ENCODE results near the gene NDC1.

Gene NDC1

DNA sequence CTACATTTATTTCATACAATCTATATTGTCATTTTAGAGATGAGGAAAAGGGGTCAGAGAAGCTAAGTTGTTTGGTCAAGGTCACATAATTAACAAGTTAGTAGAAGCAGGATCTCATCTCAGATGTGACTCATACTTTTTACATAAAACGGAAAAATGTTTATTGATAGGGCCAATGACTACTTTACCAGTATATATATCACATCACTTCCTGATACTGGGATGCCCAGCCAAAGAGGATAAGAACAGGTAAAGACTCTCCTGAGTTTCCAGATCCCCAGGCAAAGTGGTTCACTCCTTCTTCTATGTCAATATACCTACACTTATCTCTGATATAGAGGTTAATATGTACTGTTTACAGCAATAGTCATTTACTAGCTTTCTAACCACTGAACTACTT is 30.5 kb upstream of the NDC1 start:
- in situ Hi-C loops (cut with MboI; ENCODE audit: low sequenced_read_pairs, unreplicated experiment) = loop anchor here (5.0 kb wide), 1 partner anchor 89 kb away; no protein-coding TSS in a partner anchor
- TF ChIP-seq, protein P1, sequence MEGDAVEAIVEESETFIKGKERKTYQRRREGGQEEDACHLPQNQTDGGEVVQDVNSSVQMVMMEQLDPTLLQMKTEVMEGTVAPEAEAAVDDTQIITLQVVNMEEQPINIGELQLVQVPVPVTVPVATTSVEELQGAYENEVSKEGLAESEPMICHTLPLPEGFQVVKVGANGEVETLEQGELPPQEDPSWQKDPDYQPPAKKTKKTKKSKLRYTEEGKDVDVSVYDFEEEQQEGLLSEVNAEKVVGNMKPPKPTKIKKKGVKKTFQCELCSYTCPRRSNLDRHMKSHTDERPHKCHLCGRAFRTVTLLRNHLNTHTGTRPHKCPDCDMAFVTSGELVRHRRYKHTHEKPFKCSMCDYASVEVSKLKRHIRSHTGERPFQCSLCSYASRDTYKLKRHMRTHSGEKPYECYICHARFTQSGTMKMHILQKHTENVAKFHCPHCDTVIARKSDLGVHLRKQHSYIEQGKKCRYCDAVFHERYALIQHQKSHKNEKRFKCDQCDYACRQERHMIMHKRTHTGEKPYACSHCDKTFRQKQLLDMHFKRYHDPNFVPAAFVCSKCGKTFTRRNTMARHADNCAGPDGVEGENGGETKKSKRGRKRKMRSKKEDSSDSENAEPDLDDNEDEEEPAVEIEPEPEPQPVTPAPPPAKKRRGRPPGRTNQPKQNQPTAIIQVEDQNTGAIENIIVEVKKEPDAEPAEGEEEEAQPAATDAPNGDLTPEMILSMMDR (IDR thresholded peaks at IDR 0.05; ENCODE audit: borderline replicate concordance, control extremely low read depth, extremely low read depth, insufficient read depth, missing control alignments) = no peak
- no peak for DNase-seq (ENCODE audit: low spot score)

DNA sequence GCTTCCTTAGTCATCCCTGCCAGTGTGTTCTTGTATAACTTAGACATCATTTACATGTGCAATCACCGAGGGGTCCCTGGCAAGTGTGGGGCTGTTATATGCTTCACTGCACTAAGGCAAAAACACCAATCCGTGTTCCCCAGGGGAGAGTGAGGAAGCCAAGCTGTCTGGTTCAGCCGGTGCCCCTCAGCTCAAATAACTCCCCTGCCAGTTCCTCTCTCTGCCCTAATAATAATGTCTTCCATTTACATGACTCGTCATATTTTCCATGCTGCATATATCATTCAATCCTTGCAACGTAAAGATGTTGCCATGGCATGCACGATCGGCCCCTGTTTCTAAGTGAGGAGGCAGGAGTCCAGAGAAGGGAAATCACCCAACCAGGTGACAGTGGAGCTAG is 24.4 kb upstream of the NDC1 start:
- peak; percentile 24 for DNase-seq (ENCODE audit: low spot score)
- in situ Hi-C loops (cut with MboI; ENCODE audit: low sequenced_read_pairs, unreplicated experiment) = no loop called here
- TF ChIP-seq, protein P1 (IDR thresholded peaks at IDR 0.05; ENCODE audit: borderline replicate concordance, control extremely low read depth, extremely low read depth, insufficient read depth, missing control alignments) = no peak

DNA sequence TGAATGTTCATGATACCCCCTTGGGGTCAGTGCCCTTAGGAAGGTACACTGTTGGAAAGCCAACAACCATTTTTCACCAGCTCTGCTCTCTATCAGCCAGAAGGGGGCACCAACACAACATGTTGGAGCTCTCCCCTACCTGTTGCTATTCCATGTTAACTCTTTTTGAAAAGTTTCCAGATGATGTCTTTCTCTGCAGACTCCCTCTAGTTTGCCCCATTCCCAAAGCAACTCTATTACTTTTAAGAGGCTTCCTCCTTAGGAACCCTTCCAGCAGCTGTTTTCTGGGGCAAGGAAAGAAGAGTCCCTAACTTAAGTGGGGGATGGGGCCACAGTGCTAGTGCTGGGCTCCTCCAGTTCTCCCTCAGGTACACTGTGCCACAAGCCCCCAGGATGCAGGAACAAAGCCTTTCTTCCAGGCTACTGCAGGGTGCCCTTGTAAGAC is 22.9 kb upstream of the NDC1 start:
- in situ Hi-C loops (cut with MboI; ENCODE audit: low sequenced_read_pairs, unreplicated experiment) = no loop called here
- TF ChIP-seq, protein P1 (IDR thresholded peaks at IDR 0.05; ENCODE audit: borderline replicate concordance, control extremely low read depth, extremely low read depth, insufficient read depth, missing control alignments) = peak; percentile 78
- peak; percentile 59 for DNase-seq (ENCODE audit: low spot score)

DNA sequence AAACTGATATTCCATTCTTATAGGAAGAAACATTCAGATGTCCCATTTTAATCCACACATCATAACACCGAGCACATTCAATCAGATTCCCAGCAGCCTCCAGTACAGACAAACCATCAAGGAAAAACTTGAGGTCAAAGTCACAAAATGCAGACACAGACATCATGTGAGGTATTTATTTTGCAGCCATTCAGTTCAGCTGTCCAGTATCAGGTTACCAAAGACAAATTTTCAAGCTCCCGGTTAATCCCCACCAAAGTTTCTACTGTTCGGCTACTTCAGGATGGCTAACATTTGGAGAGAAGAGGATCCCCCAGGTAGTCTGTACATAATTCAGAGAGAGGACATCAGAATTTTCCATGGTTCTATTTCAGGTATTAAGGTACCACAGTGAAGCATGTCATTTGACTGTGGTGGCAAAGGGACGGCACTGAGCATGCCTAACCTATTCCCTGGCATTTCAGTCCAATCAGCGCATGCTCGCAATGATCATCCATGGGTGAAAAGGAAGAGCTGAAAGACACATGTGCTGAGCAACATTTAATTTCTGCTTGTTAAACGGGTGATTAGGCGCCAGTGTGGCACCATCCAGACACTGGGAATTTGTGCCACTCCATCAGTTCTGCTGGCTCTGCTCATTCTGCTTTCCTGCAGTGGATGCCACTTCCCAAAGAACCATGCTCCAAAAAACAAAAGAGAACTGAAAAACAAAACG is 13.6 kb upstream of the NDC1 start:
- no peak for DNase-seq (ENCODE audit: low spot score)
- in situ Hi-C loops (cut with MboI; ENCODE audit: low sequenced_read_pairs, unreplicated experiment) = no loop called here
- TF ChIP-seq, protein P1 (IDR thresholded peaks at IDR 0.05; ENCODE audit: borderline replicate concordance, control extremely low read depth, extremely low read depth, insufficient read depth, missing control alignments) = no peak

DNA sequence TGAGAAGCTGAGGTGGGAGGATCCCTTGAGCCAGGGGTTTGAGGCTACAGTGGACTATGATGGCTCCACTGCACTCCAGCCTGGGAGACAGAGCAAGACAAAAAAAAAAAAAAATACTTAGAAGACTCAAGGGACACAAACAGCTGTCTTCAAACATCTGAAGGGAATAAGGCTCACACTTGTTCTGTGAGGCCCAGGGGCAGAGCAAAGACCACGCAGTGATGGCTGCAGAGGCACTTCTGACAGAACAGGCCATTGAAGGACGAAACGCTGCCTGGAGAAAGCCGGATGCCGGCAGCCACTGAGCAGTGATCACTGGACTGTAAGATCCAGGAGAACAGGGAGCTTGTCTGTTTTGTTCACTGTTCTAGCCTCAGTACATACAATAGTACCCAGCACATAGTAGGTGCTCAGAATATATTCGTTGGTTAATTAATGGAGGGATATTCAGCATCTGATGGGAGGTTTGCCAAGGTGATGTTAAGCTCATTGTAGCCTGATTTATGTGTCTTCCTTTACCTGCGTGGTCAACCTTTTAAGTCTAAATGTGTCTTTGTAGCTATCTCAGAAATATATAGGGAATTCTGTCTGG is 12.1 kb upstream of the NDC1 start:
- TF ChIP-seq, protein P1 (IDR thresholded peaks at IDR 0.05; ENCODE audit: borderline replicate concordance, control extremely low read depth, extremely low read depth, insufficient read depth, missing control alignments) = no peak
- DNase-seq (ENCODE audit: low spot score) = no peak
- in situ Hi-C loops (cut with MboI; ENCODE audit: low sequenced_read_pairs, unreplicated experiment) = no loop called here

DNA sequence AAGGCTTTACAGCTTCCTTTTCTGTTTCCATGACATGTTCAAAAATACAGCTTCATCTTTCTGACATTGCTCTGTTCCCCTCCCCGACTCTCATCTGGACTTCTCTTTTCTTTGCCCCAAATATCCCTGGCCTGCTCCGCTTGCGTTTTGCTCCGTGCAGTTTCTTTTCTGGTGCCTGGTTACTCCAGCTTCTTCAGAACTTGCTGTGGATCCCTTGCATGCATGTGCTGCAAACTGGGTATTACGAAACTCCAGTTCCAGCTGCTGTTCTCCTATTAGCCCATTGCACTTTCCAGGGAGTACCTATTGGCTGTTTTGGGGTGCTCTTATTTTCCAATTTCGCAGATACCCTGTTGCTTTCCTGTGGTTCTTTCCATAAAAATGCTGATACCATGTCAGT is 9.9 kb upstream of the NDC1 start:
- TF ChIP-seq, protein P1 (IDR thresholded peaks at IDR 0.05; ENCODE audit: borderline replicate concordance, control extremely low read depth, extremely low read depth, insufficient read depth, missing control alignments) = no peak
- in situ Hi-C loops (cut with MboI; ENCODE audit: low sequenced_read_pairs, unreplicated experiment) = no loop called here
- no peak for DNase-seq (ENCODE audit: low spot score)
